CD4-positive, alpha-beta T cell (primary cell): ENCODE data around the gene MVD. TPM values are rescaled to one million over a fixed set of nuclear protein-coding genes. Genes with fewer than 3 reads are reported as not detected.

Experiments used
- ATAC-seq: fragments of 200-7000 bp; cut with Tn5 transposase; one replicate; pipeline ENCODE4 v1.10.0; 2022; ENCODE audit warnings: mild to moderate bottlenecking; ENCODE audit not compliant: poor library complexity
- CTCF ChIA-PET: fragments of 350-600 bp; sonication (Branson Sonifier 250); formaldehyde crosslinking; loops from one replicate; lab custom pipeline; 2021; ENCODE audit warnings: antibody characterized with exemption, inconsistent platforms; lab: Charles Lee
- POLR2A ChIA-PET: fragments of 350-600 bp; sonication (Branson Sonifier 250); formaldehyde crosslinking; loops from one replicate; lab custom pipeline; 2021; ENCODE audit warnings: antibody characterized with exemption, inconsistent platforms; lab: Charles Lee
- DNase-seq, 14 experiments: peaks; one replicate each; pipeline ENCODE4 v3.0.0-alpha.2; 2013 to 2020; ENCODE audit warnings: mixed read lengths in 2 of 14
- H3K27ac ChIP-seq, 2 donors: one replicate each; pipeline versions ENCODE4 v1.5.1 to v1.7.0; 2013; ENCODE audit warnings: low read length in 2 of 2, low read depth in 1 of 2, mild to moderate bottlenecking in 1 of 2
- H3K27me3 ChIP-seq, 2 experiments: 1 replicate in 1 of 2; 2 replicates in 1 of 2; pipeline versions ENCODE4 v1.6.1 to v1.7.0; 2013; ENCODE audit warnings: low read length in 2 of 2, control low read depth in 1 of 2, mild to moderate bottlenecking in 1 of 2, moderate library complexity in 1 of 2; ENCODE audit not compliant: insufficient read depth in 2 of 2, control insufficient read depth in 1 of 2
- H3K36me3 ChIP-seq: one replicate; pipeline ENCODE4 v1.6.1; 2013; ENCODE audit warnings: low read length, control low read depth; ENCODE audit not compliant: insufficient read depth
- H3K4me1 ChIP-seq: one replicate; pipeline ENCODE4 v1.6.1; 2013; ENCODE audit warnings: low read length, control low read depth; ENCODE audit not compliant: insufficient read depth
- H3K4me3 ChIP-seq: one replicate; pipeline ENCODE4 v1.5.1; 2013; ENCODE audit warnings: mild to moderate bottlenecking, low read length, moderate library complexity
- H3K9me3 ChIP-seq, 2 experiments: 1 replicate in 1 of 2; 2 replicates in 1 of 2; pipeline versions ENCODE4 v1.6.1 to v1.7.0; 2013; ENCODE audit warnings: low read length in 2 of 2, mild to moderate bottlenecking in 2 of 2, control low read depth in 1 of 2, moderate library complexity in 1 of 2; ENCODE audit not compliant: control insufficient read depth in 1 of 2, insufficient read depth in 1 of 2
- H3K27ac Mint-ChIP-seq: one replicate; pipeline ENCODE4 v1.8.0; 2020; ENCODE audit warnings: mixed read lengths
- H3K27me3 Mint-ChIP-seq: one replicate; pipeline ENCODE4 v1.8.0; 2021; ENCODE audit warnings: mixed read lengths
- H3K36me3 Mint-ChIP-seq: one replicate; pipeline ENCODE4 v1.8.0; 2021; ENCODE audit warnings: low read depth, mixed read lengths
- H3K4me1 Mint-ChIP-seq: one replicate; pipeline ENCODE4 v1.8.0; 2021; ENCODE audit warnings: low read depth, mixed read lengths
- H3K4me3 Mint-ChIP-seq: one replicate; pipeline ENCODE4 v1.8.0; 2020; ENCODE audit warnings: mild to moderate bottlenecking, mixed read lengths
- H3K9me3 Mint-ChIP-seq: one replicate; pipeline ENCODE4 v1.8.0; 2020; ENCODE audit warnings: mixed read lengths
- CTCF ChIP-seq: fragments of 200-600 bp; IDR thresholded peaks from one replicate; pipeline ENCODE4 v1.8.0; 2022; ENCODE audit warnings: antibody characterized with exemption, mild to moderate bottlenecking
- intact Hi-C, 2 experiments: fragments of 100-400 bp; cut with DNase I in 1 of 2; cut with micrococcal nuclease in 1 of 2; formaldehyde crosslinking; loops; one replicate each; pipeline versions ENCODE4 v1.15.1 to v1.9.0; 2023 to 2025; cut with DNase I, micrococcal nuclease
- total RNA-seq, 174 experiments: library from RNA in 2 of 174; stranded (reverse) in 2 of 174; gene quantifications; one replicate each; pipeline ENCODE4 v1.2.3 and lab custom pipeline; 2021 to 2026

The MVD gene
- total RNA-seq, 2 experiments from 2014 or later = 74.2 to 76.9 TPM

GRCh38 chr16:88618182-88618955 is 44.5 kb downstream of the MVD start:
- POLR2A ChIA-PET = no interaction called here
- intact Hi-C loops = no loop called here

DNA sequence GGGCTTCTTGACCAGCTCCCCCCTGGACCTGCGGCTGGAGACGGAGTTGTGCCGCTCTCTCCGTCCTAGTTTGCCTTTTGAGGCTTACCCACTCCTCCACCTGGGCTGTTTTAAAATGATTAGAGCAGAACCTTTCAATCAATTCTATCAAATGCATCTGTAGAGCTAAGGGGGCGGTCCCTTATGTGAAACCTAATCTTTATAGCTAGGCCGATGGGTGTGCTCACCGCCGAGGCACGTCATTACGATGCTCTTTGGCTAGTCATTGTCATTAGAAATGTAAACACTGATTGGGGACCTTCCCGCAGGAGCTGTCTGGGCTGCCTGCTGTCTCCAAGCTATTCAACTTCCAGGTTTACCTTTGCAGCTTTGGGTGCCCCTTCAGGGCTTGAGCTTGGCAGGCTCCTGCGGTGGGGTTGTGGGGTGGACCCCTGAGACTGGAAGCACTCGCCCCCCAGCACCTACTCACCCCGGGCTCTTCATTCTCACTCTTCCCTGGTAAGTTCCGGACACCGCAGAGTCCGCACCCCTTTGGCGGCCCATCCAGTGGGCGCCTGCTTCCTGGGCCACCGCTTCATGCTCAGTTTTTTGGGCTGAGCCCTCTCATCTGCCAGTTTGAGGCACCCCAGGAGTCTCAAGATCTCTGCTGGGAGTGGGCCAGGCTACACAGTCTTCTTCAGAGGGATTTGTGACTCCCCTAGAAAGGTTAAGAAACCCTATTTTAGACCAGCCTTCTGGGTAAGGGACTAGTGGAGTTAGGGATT is 45.4 kb downstream of the MVD start:
- Mint-ChIP-seq H3K9me3 (no peaks in the 10 kb centered on the region), H3K4me1 (peaks cover 28% of the 10 kb centered on the region), H3K27me3 (no peaks in the 10 kb centered on the region), H3K4me3 (no peak overlapping the region), H3K27ac (peak overlapping the region; percentile 90), H3K36me3 (peaks cover 84% of the 10 kb centered on the region)
- H3K36me3 ChIP-seq = peaks cover 46% of the 10 kb centered on the region
- intact Hi-C loops = no loop called here
- H3K27ac ChIP-seq = no peak overlapping the region
- H3K4me1 ChIP-seq = peaks cover 41% of the 10 kb centered on the region
- no peak for TF ChIP-seq CTCF
- no peak overlapping the region for H3K4me3 ChIP-seq
- no peaks in the 10 kb centered on the region for H3K27me3 ChIP-seq
- POLR2A ChIA-PET = interaction anchor here (1.5 kb wide), 1 partner anchor 21 kb away, joined by 3 read pairs; the partner anchor contains the start of gene IL17C
- no peaks in the 10 kb centered on the region for H3K9me3 ChIP-seq
- ATAC-seq (no peak), DNase-seq (no peak)
- CTCF ChIA-PET = no interaction called here

More at GRCh38 chr16:88618182-88618955, 44.5 kb downstream of the MVD start:
- Histone ChIP-seq H3K27ac (peak overlapping the region in 1 of 2 donors; percentile 71), H3K36me3 (peaks cover 50% of the 10 kb centered on the region), H3K4me3 (no peak overlapping the region), H3K9me3 (no peaks in the 10 kb centered on the region), H3K4me1 (peaks cover 41% of the 10 kb centered on the region), H3K27me3 (no peaks in the 10 kb centered on the region)
- Mint-ChIP-seq H3K4me1 (peaks cover 23% of the 10 kb centered on the region), H3K36me3 (peaks cover 84% of the 10 kb centered on the region), H3K27me3 (no peaks in the 10 kb centered on the region), H3K9me3 (no peaks in the 10 kb centered on the region), H3K4me3 (no peak overlapping the region), H3K27ac (peak overlapping the region; percentile 90)
- DNase-seq = no peak
- TF ChIP-seq CTCF = no peak
- CTCF ChIA-PET = no interaction called here
- no peak for ATAC-seq

DNA sequence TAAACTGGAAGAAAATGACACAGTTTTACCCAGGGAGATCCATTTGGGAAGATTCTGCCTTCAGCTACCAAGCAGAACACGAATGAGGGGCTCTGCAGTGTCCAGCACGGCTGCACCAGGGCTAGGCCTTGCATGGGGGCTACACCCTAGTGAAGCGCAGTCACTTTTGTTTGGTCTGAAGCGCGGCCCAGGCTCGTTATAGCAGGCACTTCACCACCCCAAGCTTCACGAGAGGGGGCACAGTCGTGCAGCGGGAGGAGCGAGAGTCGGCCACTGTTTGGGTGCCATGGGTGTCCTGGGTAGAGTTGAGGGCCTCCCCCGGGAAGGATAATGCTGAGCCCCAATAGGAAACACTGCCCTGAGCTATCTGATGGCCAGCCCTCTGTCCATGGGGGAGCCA is 46.2 kb downstream of the MVD start:
- POLR2A ChIA-PET = interaction anchor here (1.5 kb wide), 1 partner anchor 21 kb away, joined by 3 read pairs; the partner anchor contains the start of gene IL17C

More for the DNA sequence above, 46.2 kb downstream of the MVD start:
- DNase-seq (no peak), ATAC-seq (no peak)
- Histone ChIP-seq H3K4me3 (no peak overlapping the region), H3K27me3 (no peaks in the 10 kb centered on the region), H3K4me1 (peaks cover 34% of the 10 kb centered on the region), H3K27ac (no peak overlapping the region), H3K36me3 (peaks cover 46% of the 10 kb centered on the region), H3K9me3 (no peaks in the 10 kb centered on the region)
- TF ChIP-seq CTCF = no peak
- Mint-ChIP-seq H3K4me1 (peaks cover 28% of the 10 kb centered on the region), H3K4me3 (no peak overlapping the region), H3K9me3 (no peaks in the 10 kb centered on the region), H3K27me3 (no peaks in the 10 kb centered on the region), H3K27ac (peak overlapping the region; percentile 90), H3K36me3 (peaks cover 84% of the 10 kb centered on the region)
- CTCF ChIA-PET = no interaction called here
- intact Hi-C loops = no loop called here
